Brain pericyte (primary cell): ENCODE results near the gene TMEM11.
"Not testable (repeated sequence)": the region's sequence is repeated elsewhere in the genome, so short reads cannot be mapped to it uniquely, and the experiment has no call there.

Source experiments
- DNase-seq: peaks from one replicate; pipeline ENCODE4 v3.0.0-alpha.2; 2012; ENCODE audit warnings: low read depth, low spot score

TMEM11 gene

GRCh38 chr17:21242780-21243515 is 29.0 kb upstream of the TMEM11 start:
- no peak for DNase-seq

GRCh38 chr17:21242026-21242697 is 28.2 kb upstream of the TMEM11 start:
- no peak for DNase-seq

GRCh38 chr17:21241564-21241963 is 27.6 kb upstream of the TMEM11 start:
- DNase-seq: no peak

GRCh38 chr17:21240369-21241055 is 26.6 kb upstream of the TMEM11 start:
- no peak for DNase-seq

- DNase-seq: no peak
These were observed 25.9 kb upstream of the TMEM11 start for GRCh38 chr17:21239680-21240368.

GRCh38 chr17:21235921-21236320 is 22.0 kb upstream of the TMEM11 start:
- no peak for DNase-seq

- no peak for DNase-seq
These were observed 19.8 kb upstream of the TMEM11 start for GRCh38 chr17:21233581-21234347.

- DNase-seq: no peak
These were observed 18.2 kb upstream of the TMEM11 start for GRCh38 chr17:21232033-21232749.

GRCh38 chr17:21231533-21231932 is 17.6 kb upstream of the TMEM11 start:
- no peak for DNase-seq

- DNase-seq: no peak
These were observed 14.9 kb upstream of the TMEM11 start for GRCh38 chr17:21228845-21229244.

GRCh38 chr17:21228111-21228510 is 14.2 kb upstream of the TMEM11 start:
- DNase-seq: no peak

GRCh38 chr17:21227277-21227676 is 13.3 kb upstream of the TMEM11 start:
- DNase-seq: not testable (repeated sequence)

- no peak for DNase-seq
These were observed 9.1 kb upstream of the TMEM11 start for GRCh38 chr17:21223086-21223485.

- no peak for DNase-seq
These were observed 4.9 kb upstream of the TMEM11 start for GRCh38 chr17:21218831-21219380.

GRCh38 chr17:21218101-21218500 is 4.1 kb upstream of the TMEM11 start:
- DNase-seq: no peak

- no peak for DNase-seq
These were observed 3.4 kb upstream of the TMEM11 start for GRCh38 chr17:21217346-21217745.

- no peak for DNase-seq
These were observed 2.0 kb upstream of the TMEM11 start for GRCh38 chr17:21215935-21216334.

GRCh38 chr17:21214777-21215541 is 998 bp upstream of the TMEM11 start:
- no peak for DNase-seq

- no peak for DNase-seq
These were observed 335 bp downstream of the TMEM11 start for GRCh38 chr17:21213638-21214014.
